ENCODE results near the gene RXFP4.

GRCh38 chr1:155900161-155900560 is 41.3 kb upstream of the RXFP4 start:
- TF ChIP-seq POLR2A (IDR thresholded peaks at IDR 0.05; ENCODE audit: low read depth) (no peak), CTCF (IDR thresholded peaks at IDR 0.05) (no peak), EP300 (IDR thresholded peaks at IDR 0.05) (no peak)
